Endothelial cell of umbilical vein (primary cell): ENCODE results near the gene MAP4K2. TPM values are rescaled to one million over a fixed set of nuclear protein-coding genes. Genes with fewer than 3 reads are reported as not detected.

Source experiments
- BruUV-seq: library from RNA; stranded (reverse); fragments of 400-500 nt; replicated peaks from 2 replicates; lab custom pipeline; 2021; lab: Mats Ljungman, UMichigan
- CTCF ChIA-PET: fragments of 300-600, 350-600 bp; sonication (Branson Sonifier 250); formaldehyde crosslinking; loops from one replicate; lab custom pipeline; 2021; ENCODE audit warnings: antibody characterized with exemption, inconsistent platforms; lab: Charles Lee
- POLR2A ChIA-PET: fragments of 300-600, 350-600 bp; sonication (Branson Sonifier 250); formaldehyde crosslinking; loops from one replicate; lab custom pipeline; 2021; ENCODE audit warnings: antibody characterized with exemption, inconsistent platforms; lab: Charles Lee
- DNase-seq: peaks from one replicate; pipeline ENCODE4 v3.0.0-alpha.2; 2011; ENCODE audit warnings: low read depth, low spot score
- FAIRE-seq: peaks from 2 replicates; lab custom pipeline; 2011; peaks lifted over from hg19 to GRCh38; lab: Jason Lieb, UNC
- H2AFZ ChIP-seq: 2 replicates; pipeline ENCODE4 v1.6.0; 2012; ENCODE audit warnings: low read depth, low read length, control low read depth, inconsistent platforms
- H3K27ac ChIP-seq: 2 replicates; pipeline ENCODE4 v1.5.1; 2011; ENCODE audit warnings: low read depth, mild to moderate bottlenecking, control low read depth, low read length, moderate library complexity; ENCODE audit not compliant: insufficient read depth
- H3K27me3 ChIP-seq, 2 experiments: 2 replicates each; pipeline versions ENCODE4 v1.6.0 to v1.6.1; 2011; ENCODE audit warnings: low read length in 2 of 2, mixed read lengths in 1 of 2; ENCODE audit not compliant: control insufficient read depth in 2 of 2, insufficient read depth in 2 of 2
- H3K36me3 ChIP-seq, 2 experiments: 2 replicates in 1 of 2; 3 replicates in 1 of 2; pipeline ENCODE4 v1.5.1; 2011; ENCODE audit warnings: low read length in 2 of 2, mild to moderate bottlenecking in 1 of 2, moderate library complexity in 1 of 2; ENCODE audit not compliant: control insufficient read depth in 2 of 2, insufficient read depth in 2 of 2; ENCODE audit errors: extremely low read depth in 1 of 2
- H3K4me1 ChIP-seq: 3 replicates; pipeline ENCODE4 v1.5.1; 2011; ENCODE audit warnings: mild to moderate bottlenecking, low read length; ENCODE audit not compliant: control insufficient read depth, insufficient read depth; ENCODE audit errors: extremely low read depth
- H3K4me2 ChIP-seq: 2 replicates; pipeline ENCODE4 v1.6.1; 2011; ENCODE audit warnings: low read length, control low read depth, mixed read lengths; ENCODE audit not compliant: insufficient read depth
- H3K4me3 ChIP-seq, 3 experiments: fragments of 200-600 bp in 1 of 3; sonication (generic), shearing (Covaris generic) in 1 of 3; replicated peaks in 1 of 3; 2 replicates each; pipeline ENCODE4 v1.5.1; 2011 to 2016; ENCODE audit warnings: control low read depth in 3 of 3, low read length in 3 of 3, mild to moderate bottlenecking in 2 of 3, inconsistent platforms in 1 of 3, low read depth in 1 of 3, moderate library complexity in 1 of 3; ENCODE audit not compliant: insufficient read depth in 1 of 3
- H3K79me2 ChIP-seq: 2 replicates; pipeline ENCODE4 v1.6.0; 2012; ENCODE audit warnings: low read length, inconsistent platforms; ENCODE audit not compliant: control insufficient read depth, insufficient read depth
- H3K9ac ChIP-seq: replicated peaks from 2 replicates; pipeline ENCODE3; 2011; ENCODE audit warnings: low read length, control low read depth; ENCODE audit not compliant: insufficient read depth; ENCODE audit errors: extremely low read depth
- H3K9me1 ChIP-seq: replicated peaks from 3 replicates; pipeline ENCODE4 v1.6.0; 2011; ENCODE audit warnings: mild to moderate bottlenecking, low read length; ENCODE audit not compliant: control insufficient read depth, insufficient read depth; ENCODE audit errors: extremely low read depth
- H3K9me3 ChIP-seq: replicated peaks from 2 replicates; pipeline ENCODE4 v1.5.1; 2012; ENCODE audit warnings: low read length, inconsistent platforms; ENCODE audit not compliant: control insufficient read depth, insufficient read depth
- H4K20me1 ChIP-seq: replicated peaks from 2 replicates; pipeline ENCODE3; 2011; ENCODE audit warnings: mild to moderate bottlenecking, low read length; ENCODE audit not compliant: control insufficient read depth, insufficient read depth; ENCODE audit errors: extremely low read depth
- CTCF ChIP-seq, 2 donors: IDR thresholded peaks; 1 replicate in 1 of 2; 2 replicates in 1 of 2; pipeline ENCODE4 v1.5.1; 2011; ENCODE audit warnings: low read length in 2 of 2, mild to moderate bottlenecking in 2 of 2, moderate library complexity in 2 of 2, control low read depth in 1 of 2, inconsistent platforms in 1 of 2, low read depth in 1 of 2; ENCODE audit not compliant: insufficient read depth in 1 of 2; ENCODE audit errors: extremely low read depth in 1 of 2
- GATA2 ChIP-seq: IDR thresholded peaks from 2 replicates; pipeline ENCODE4 v1.7.0; 2011; ENCODE audit warnings: low read depth, mild to moderate bottlenecking, moderate library complexity, mixed read lengths, low read length; ENCODE audit not compliant: insufficient read length, insufficient read depth
- JUN ChIP-seq: IDR thresholded peaks from 2 replicates; pipeline ENCODE4 v1.6.1; 2011; ENCODE audit warnings: borderline replicate concordance, low read depth; ENCODE audit not compliant: insufficient read length, insufficient read depth
- POLR2A ChIP-seq: IDR thresholded peaks from 2 replicates; pipeline ENCODE4 v1.6.1; 2012; ENCODE audit warnings: low read depth, mild to moderate bottlenecking, control low read depth, low read length
- POLR2AphosphoS5 ChIP-seq: IDR thresholded peaks from 2 replicates; pipeline ENCODE4 v1.6.1; 2012; ENCODE audit warnings: low read depth, mild to moderate bottlenecking, control low read depth, low read length, moderate library complexity; ENCODE audit not compliant: insufficient read depth
- dilution Hi-C: fragments of 300-500 bp; cut with MboI; formaldehyde crosslinking; loops from one replicate; pipeline ENCODE4 v1.15.0; 2019; ENCODE audit warnings: low sequenced_read_pairs; ENCODE audit not compliant: extremely low pct_ligation_motif_present
- intact Hi-C: fragments of 100-400 bp; cut with micrococcal nuclease; formaldehyde crosslinking; loops from one replicate; pipeline ENCODE4 v1.10.0; 2022
- polyA plus RNA-seq, 4 experiments: library from polyadenylated mRNA; depleted of rRNA in 3 of 4; stranded (reverse) in 3 of 4; unstranded in 1 of 4; fragments of >200 nt; gene quantifications; 2 replicates each; pipeline versions ENCODE4 v1.2.1 to v1.2.3, GENCODE V29; 2011 to 2012; ENCODE audit warnings: missing spikeins in 1 of 4
- total RNA-seq: library from RNA; stranded (reverse); gene quantifications from 2 replicates; pipeline ENCODE4 v1.2.3, GENCODE V29; 2021

Gene MAP4K2
- total and polyA plus RNA-seq, 2 donors (not counting 3 experiments of a cell fraction or from before 2014, with no cell fraction given): 43.3 to 44.0 TPM

GRCh38 chr11:64839887-64840782, 37.1 kb upstream of the MAP4K2 start:
- ChIA-PET POLR2A (no interaction called here), CTCF (interaction anchor here (0.9 to 2.2 kb wide), 3 partner anchors 8 to 54 kb away, joined by 3 to 6 read pairs (median 5); no protein-coding TSS in a partner anchor)
- Histone ChIP-seq H3K9ac (no peak overlapping the region), H3K79me2 (no peaks in the 10 kb centered on the region), H3K9me3 (no peaks in the 10 kb centered on the region), H4K20me1 (no peaks in the 10 kb centered on the region), H3K4me2 (no peak overlapping the region), H3K4me1 (no peaks in the 10 kb centered on the region), H2AFZ (no peak overlapping the region), H3K27me3 (no peaks in the 10 kb centered on the region), H3K9me1 (no peaks in the 10 kb centered on the region), H3K27ac (no peak overlapping the region), H3K36me3 (no peaks in the 10 kb centered on the region), H3K4me3 (no peak overlapping the region)
- no peak for TF ChIP-seq JUN
- no peak for TF ChIP-seq POLR2A
- TF ChIP-seq GATA2: no peak
- no peak for TF ChIP-seq CTCF (IDR thresholded peaks at IDR 0.05; ENCODE audit: extremely low read depth in 1 of 2, insufficient read depth in 1 of 2, low read depth in 1 of 2, low read length in 2 of 2)
- TF ChIP-seq POLR2AphosphoS5: no peak
- DNase-seq (no peak), FAIRE-seq (no peak)
- intact Hi-C loops: no loop called here
- dilution Hi-C loops: loop anchor here (10.0 kb wide), 1 partner anchor 55 kb away; no protein-coding TSS in a partner anchor
- no TSS peak for BruUV-seq
